NCI-H524 treated with DMSO at 0.1 percent for 48 hours (cell line): ENCODE results near the gene DPY19L3.
"Not testable (repeated sequence)": the region's sequence is repeated elsewhere in the genome, so short reads cannot be mapped to it uniquely, and the experiment has no call there.

Source experiments
- DNase-seq: peaks from one replicate; lab custom pipeline; 2025; lab: John Stamatoyannopoulos, UW

Gene DPY19L3, protein sequence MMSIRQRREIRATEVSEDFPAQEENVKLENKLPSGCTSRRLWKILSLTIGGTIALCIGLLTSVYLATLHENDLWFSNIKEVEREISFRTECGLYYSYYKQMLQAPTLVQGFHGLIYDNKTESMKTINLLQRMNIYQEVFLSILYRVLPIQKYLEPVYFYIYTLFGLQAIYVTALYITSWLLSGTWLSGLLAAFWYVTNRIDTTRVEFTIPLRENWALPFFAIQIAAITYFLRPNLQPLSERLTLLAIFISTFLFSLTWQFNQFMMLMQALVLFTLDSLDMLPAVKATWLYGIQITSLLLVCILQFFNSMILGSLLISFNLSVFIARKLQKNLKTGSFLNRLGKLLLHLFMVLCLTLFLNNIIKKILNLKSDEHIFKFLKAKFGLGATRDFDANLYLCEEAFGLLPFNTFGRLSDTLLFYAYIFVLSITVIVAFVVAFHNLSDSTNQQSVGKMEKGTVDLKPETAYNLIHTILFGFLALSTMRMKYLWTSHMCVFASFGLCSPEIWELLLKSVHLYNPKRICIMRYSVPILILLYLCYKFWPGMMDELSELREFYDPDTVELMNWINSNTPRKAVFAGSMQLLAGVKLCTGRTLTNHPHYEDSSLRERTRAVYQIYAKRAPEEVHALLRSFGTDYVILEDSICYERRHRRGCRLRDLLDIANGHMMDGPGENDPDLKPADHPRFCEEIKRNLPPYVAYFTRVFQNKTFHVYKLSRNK

GRCh38 chr19:32405431-32406160 is at the start of gene DPY19L3:
TSS of gene DPY19L3 (plus strand) at chr19:32405770. CDS start at chr19:32408254, 2,484 bp downstream.
- peak; percentile 68 for DNase-seq

GRCh38 chr19:32357720-32358119 is 47.9 kb upstream of the DPY19L3 start:
- DNase-seq, result no peak

GRCh38 chr19:32358321-32358720 is 47.2 kb upstream of the DPY19L3 start:
- DNase-seq, result no peak

DNA sequence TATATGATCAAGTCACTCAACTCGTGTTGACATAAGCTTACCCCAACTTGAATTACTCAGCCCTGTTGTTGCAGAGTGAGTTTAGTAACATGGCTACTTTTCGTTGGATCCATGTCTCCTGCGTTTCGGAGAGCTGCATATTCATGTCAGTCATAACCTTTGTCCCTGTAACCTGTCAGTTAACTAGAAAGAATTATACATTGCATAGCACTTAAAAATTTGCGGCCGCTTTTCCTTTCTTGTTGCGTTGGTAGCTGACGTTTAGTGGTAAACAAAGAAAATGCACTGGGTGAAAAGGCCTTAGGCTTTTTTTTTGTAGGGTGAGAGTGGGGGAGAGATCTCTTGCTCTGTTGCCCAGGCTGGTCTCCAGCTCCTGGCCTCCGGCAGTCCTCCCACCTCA is 46.0 kb upstream of the DPY19L3 start:
- no peak for DNase-seq

- no peak for DNase-seq
Observed at GRCh38 chr19:32361574-32362317, 43.8 kb upstream of the DPY19L3 start.

- no peak for DNase-seq
Observed at GRCh38 chr19:32362318-32362691, 43.3 kb upstream of the DPY19L3 start.

- DNase-seq, result no peak
Observed at GRCh38 chr19:32363175-32363574, 42.4 kb upstream of the DPY19L3 start.

DNA sequence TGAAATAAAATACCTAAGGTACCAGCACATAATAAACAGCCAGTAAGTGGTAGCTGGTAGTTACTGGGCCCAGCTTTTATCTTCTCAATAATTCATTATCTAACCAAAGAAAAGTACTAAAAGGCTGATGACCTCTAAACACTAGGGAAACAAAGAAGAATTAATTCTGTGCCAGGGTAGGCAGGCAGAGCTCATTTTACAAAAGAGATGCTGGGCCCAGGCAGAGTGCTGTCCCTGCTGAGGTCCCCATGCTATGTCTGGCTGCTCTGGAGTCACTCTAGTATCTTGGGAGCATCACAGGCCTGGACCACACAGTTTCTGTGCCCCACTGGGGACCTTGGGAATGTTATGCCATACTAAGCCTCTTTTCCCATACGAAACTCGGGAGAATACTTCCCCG is 41.9 kb upstream of the DPY19L3 start:
- DNase-seq, result no peak

DNA sequence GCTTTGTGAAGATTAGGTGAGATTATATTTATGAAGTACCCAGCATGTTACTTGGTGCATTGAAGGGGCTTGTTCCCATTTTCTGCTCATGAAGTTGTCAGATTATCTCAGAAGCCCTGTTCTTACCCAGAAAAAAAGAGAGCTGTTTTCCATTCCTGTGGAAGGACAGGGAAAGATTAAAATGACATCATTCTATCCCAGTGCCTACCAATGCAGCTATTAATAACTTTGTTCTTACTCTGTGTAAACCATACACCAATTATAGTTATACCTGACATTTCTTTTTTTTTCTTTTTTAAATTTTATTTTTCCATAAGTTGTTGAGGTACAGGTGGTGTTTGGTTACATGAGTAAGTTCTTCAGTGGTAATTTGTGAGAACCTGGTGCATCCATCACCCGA is 41.5 kb upstream of the DPY19L3 start:
- no peak for DNase-seq

DNA sequence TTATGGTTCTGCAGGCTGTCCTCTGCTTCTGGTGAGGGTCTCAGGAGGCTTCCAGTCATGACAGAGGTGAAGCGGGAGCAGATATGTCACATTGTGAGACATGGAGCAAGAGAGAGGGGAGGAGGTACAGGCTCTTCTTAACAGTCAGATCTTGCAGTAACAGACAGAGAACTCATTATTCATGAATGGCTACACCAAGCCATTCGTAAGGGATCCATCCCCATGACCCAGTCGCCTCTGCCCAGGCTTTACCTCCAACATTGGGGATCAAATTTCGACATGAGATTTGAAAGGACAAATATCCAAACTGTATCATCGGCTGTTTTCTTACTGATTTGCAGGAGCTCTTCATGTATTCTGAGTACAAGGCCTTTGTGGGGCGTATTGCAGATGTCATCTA is 38.5 kb upstream of the DPY19L3 start:
- DNase-seq, result no peak

DNA sequence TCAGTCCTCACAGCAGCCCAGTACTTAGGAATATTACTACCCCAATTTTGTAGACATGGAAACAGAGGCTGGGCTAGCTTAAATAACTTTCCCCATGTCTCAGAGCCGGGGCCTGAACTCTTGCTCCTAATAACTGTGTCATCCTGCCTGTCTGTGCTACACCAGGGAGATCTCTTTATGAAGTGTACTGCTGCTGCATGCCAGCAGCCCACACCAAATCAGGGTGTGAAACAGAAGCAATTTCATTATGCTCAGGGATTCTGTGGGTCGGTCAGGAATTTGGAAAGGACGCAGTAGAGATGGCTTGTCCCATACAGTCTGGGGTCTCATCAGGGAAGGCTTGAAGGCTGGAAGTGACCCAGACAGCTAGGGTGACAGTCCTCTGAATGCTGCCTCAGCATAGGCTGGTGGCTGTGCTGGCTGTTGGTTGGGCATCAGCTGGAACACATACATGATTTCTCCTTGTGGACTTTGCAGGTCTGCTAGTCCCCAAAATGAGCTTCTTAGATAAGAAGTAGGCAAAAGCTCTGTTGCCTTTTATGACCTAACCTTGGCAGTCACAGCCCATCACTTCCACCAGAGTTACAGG is 37.5 kb upstream of the DPY19L3 start:
- DNase-seq, result no peak

DNA sequence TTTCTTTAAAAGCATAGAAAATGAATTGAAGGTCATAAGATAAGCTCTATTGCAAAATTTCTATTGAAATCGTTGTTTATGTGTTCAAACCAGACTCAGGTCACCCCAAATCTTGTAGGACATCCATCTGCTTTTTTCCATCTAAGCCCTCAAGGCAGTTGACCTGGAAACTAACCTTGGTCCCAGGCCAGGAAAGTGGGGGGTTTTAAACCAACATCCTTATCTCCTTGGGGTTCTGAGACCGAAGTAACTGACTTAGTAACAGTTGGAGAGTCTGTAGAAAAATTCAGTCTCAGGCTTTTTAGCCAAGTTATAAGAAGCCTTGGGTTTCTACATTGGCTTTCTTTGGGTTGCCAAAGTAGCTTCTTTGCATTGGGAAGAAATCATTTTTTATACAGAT is 36.8 kb upstream of the DPY19L3 start:
- DNase-seq, result no peak

DNA sequence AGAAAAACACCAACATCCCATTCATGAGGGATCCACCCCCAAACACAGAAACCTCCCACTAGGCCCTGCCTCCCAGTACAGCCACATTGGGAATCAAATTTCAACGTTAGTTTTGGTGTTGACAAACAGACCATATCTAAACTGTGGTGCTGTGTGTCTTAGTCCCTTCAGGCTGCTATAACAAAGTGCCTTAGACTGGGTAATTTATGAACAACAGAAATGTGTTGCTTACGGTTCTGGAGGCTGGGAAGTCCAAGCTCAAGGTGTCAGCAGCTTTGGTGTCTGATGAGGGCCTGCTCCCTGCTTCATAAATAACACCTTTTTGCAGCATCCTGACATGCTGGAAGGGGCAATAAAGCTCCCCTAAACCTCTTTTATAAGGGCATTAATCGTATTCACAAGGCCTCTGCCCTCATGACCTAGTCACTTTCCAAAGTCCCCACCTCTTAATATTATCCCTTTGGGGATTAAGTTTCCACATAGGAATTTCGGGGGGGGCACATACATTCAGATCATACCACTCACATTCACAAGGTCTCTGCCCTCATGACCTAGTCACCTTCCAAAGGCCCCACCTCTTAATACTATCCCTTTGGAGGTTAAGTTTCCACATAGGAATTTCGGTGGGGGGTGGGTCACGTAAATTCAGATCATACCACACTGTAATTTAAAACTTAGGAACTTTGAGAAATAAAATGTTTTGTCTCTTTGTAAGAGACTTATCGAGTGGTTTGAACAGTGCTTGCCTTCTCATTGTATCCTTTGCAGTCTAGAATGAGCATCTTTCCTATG is 32.6 kb upstream of the DPY19L3 start:
- DNase-seq, result no peak

DNA sequence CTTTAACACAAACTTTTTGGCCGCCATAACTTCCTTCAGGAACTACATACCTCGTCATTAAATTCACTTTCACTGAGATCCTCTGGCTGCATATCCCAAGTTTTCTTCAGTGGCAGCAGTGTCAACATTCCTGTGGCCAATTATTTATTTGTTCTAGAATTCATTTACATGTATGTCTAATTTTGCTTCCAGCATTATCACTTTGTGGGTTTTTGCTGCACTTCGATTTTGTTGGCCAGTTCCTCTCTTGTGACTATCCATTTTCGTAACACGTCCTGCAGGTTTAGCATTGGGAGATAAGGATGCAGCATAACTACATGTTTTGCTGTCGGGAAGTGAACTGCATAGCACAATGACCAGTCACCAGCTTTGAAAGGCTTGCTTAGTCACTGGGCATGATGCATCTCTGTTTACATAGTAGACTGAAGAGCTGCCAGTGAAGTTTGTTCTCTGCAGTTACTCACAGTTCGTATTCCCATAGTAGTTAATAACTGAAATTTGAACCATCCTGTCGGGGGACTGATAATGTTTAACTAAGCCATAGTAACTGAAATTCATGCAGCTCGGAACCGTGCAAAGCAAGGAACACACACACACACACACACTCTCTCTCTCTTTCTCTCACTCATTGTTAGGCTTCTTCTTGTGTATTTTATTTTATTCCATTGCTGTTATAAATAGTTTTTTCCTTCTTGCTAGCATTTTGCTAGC is 31.8 kb upstream of the DPY19L3 start:
- DNase-seq, result no peak

DNA sequence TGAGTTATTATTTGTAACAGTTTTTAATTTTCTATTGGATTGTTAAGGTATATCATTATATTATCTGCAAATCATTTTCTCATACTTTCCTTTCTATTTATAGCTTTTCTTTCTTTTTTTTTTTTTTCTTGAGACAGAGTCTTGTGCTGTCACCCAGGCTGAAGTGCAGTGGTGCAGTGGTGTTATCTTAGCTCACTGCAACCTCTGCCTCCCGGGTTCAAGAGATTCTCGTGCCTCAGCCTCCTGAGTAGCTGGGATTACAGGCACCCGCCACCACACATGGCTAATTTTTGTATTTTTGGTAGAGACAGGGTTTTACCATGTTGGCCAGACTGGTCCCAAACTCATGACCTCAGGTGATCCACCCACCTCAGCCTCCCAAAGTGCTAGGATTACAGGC is 31.2 kb upstream of the DPY19L3 start:
- DNase-seq, result not testable (repeated sequence)

DNA sequence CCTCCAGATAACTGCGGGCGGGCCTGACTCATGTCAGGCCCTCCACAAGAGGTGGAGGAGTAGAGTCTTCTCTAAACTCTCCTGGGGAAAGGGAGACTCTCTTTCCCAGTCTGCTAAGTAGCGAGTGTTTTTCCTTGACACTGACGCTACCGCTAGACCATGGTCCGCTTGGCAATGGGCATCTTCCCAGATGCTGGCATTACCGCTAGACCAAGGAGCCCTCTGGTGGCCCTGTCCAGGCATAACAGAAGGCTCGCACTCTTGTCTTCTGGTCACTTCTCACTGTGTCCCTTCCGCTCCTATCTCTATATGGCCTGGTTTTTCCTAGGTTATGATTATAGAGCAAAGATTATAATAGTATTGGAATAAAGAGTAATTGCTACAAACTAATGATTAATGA is 28.5 kb upstream of the DPY19L3 start:
- DNase-seq, result not testable (repeated sequence)

DNA sequence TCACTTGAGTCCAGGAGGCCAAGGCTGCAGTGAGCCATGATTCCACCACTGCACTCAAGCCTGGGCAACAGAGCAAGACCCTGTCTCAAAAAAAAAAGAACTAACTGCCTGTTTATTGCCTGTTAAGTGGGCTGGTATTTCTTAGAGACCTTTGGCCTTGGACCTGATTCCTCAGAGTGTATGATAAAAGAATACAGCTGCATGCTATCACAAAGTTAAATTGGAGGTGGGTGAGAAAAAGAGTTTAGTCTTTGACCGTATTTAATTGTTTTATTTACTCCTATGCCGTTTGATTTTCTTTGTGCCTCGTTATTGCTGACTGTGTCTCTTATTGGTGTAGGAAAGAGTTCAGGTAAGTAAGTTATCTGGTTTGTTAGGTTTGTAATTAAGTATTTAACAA is 25.3 kb upstream of the DPY19L3 start:
- DNase-seq, result no peak

DNA sequence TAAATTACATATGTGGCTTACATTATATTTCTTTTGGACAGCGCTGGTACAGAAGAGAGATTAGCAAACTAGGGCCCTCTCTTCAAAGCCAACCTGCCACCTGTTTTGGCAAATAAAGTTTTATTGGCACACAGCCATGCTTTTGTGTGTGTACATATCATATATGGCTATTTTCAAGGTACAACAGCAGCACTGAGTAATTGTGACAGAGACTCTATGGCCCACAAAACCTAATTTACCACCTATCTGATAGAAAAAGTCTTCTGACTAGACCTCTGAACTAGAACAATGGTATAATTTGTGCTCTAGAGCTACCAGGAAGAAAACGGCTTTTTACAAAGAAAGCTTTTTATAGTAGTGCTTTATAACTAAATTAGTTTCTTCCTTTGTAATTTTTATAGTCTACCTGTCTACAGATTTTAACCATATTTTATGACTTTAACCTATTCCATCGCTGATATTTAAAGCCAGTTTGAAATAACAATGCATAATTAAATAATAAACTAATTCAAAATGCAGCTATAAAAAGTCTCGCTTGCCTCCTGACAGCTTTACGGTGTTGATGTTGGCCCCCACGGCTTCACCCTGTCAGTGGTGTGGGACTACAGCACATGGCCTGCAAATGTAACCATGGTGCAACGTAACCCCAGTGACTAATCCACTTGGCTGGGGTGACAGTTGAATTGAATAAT is 17.7 kb upstream of the DPY19L3 start:
- no peak for DNase-seq

GRCh38 chr19:32388393-32388855 is 17.1 kb upstream of the DPY19L3 start:
- DNase-seq, result no peak

DNA sequence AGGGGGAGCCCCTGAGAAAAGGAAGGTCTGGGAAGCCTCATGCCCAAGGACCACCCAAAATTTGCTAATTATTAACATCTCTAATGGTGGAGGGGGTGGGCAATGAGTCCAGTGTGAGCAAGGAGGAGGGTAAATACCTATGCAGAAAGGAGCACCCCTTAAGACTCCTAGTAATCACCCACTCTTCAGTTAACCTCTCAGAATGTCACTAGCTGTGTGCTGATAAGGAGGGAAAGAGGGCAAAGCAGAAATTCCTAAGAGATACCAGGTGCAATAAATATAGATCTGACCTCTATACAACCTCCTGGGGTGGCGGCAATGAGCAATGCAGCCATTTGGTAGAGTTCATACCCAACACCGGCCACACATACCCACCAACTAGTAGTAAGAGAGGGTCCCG is 12.7 kb upstream of the DPY19L3 start:
- DNase-seq, result no peak
